Psoas muscle (tissue), 8 donors: Measurements from ENCODE around the gene ALG10. TPM values are rescaled to one million over a fixed set of nuclear protein-coding genes. Genes with fewer than 3 reads are reported as not detected.
"Not testable (repeated sequence)": the region's sequence is repeated elsewhere in the genome, so short reads cannot be mapped to it uniquely, and the experiment has no call there.

Source experiments
- ATAC-seq, 4 donors: fragments of 200-7000 bp; cut with Tn5 transposase; one replicate each; pipeline ENCODE4 v1.9.1; 2020; ENCODE audit warnings: moderate library complexity in 3 of 4, mild to moderate bottlenecking in 2 of 4
- DNase-seq, 2 donors: peaks; one replicate each; pipeline ENCODE4 v3.0.0-alpha.2; 2020
- H3K27ac ChIP-seq: fragments of 200-600 bp; one replicate; pipeline ENCODE4 v1.8.0; 2022
- H3K27me3 ChIP-seq, 3 donors: fragments of 200-600 bp in 1 of 3; one replicate each; pipeline versions ENCODE4 v1.6.1 to v1.8.0; 2013 to 2022; ENCODE audit warnings: low read length in 2 of 3, mild to moderate bottlenecking in 2 of 3, moderate library complexity in 1 of 3; ENCODE audit not compliant: insufficient read depth in 3 of 3
- H3K36me3 ChIP-seq, 2 donors: fragments of 200-600 bp in 1 of 2; one replicate each; pipeline versions ENCODE4 v1.6.1 to v1.8.0; 2013 to 2022; ENCODE audit warnings: low read depth in 1 of 2, mild to moderate bottlenecking in 1 of 2, moderate library complexity in 1 of 2; ENCODE audit not compliant: insufficient read depth in 1 of 2
- H3K4me1 ChIP-seq: fragments of 200-600 bp; one replicate; pipeline ENCODE4 v1.8.0; 2022
- H3K4me3 ChIP-seq: fragments of 200-600 bp; one replicate; pipeline ENCODE4 v1.8.0; 2022; ENCODE audit warnings: mild to moderate bottlenecking
- H3K9me3 ChIP-seq: fragments of 200-600 bp; one replicate; pipeline ENCODE4 v1.8.0; 2022
- WGBS, 3 donors: extraction: QIAGEN DNeasy Blood & Tissue Kit; methylation state at CpG; one replicate each; pipeline versions ENCODE4 v1.1.6 to v1.1.7; 2013; 5-methylcytosine and 5-hydroxymethylcytosine counted together
- intact Hi-C, 2 donors: fragments of 100-400 bp; cut with DNase I; formaldehyde crosslinking; loops; one replicate each; pipeline versions ENCODE4 v1.11.0 to v1.14.2; 2022
- long read RNA-seq, 2 donors: library from polyadenylated mRNA; unstranded; transcript quantifications; one replicate each; pipeline ENCODE4 v2.0.0, GENCODE V29; 2021
- polyA plus RNA-seq, 3 donors: library from polyadenylated mRNA; stranded (reverse); fragments of 200-250 nt; gene quantifications; one replicate each; pipeline ENCODE4 v1.2.3, GENCODE V29; 2013
- total RNA-seq, 4 donors: library from RNA; stranded (reverse); fragmentation: NEBNext Ultra II Directional in 2 of 4; extraction: Animal tissue kit (Norgen Biotek cat#: 25700) in 2 of 4; gene quantifications; one replicate each; pipeline versions ENCODE4 v1.2.1 to v1.2.4, GENCODE V29; 2021 to 2023
- TF ChIP-seq, protein P1 (sequence below): fragments of 200-600 bp; IDR thresholded peaks from one replicate; pipeline ENCODE4 v1.8.0; 2022; ENCODE audit warnings: antibody characterized with exemption
- donor health status: healthy with polysubstance abuse.
- donor health status: DM: no; HTN: no; CAD: no; lungs with moderate emphysema.
- donor health status: Bipolar disorder and iron deficiency.
- donor health status: healthy.
- donor health status: DM: yes; HTN: yes; CAD: no.
- donor health status: DM: no; HTN: no; CAD: no.
- donor health status: DM: no; HTN: no; CAD: no.
- donor health status: DM: yes; HTN: yes; CAD: no.

Gene ALG10, protein sequence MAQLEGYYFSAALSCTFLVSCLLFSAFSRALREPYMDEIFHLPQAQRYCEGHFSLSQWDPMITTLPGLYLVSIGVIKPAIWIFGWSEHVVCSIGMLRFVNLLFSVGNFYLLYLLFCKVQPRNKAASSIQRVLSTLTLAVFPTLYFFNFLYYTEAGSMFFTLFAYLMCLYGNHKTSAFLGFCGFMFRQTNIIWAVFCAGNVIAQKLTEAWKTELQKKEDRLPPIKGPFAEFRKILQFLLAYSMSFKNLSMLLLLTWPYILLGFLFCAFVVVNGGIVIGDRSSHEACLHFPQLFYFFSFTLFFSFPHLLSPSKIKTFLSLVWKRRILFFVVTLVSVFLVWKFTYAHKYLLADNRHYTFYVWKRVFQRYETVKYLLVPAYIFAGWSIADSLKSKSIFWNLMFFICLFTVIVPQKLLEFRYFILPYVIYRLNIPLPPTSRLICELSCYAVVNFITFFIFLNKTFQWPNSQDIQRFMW
- 1 to 10 TPM; 2.4 to 5.1 (median 2.7) TPM for total RNA-seq
- 1 to 10 TPM; 1.4 to 5.6 (median 2.0) TPM for polyA plus RNA-seq
- long read RNA-seq, donor 1, partial matches to known transcripts, result 0 of 2 reads
- long read RNA-seq, donor 1, other reads (novel, unspliced or antisense), result 0 of 2 reads
- long read RNA-seq, donor 2, partial matches to known transcripts, result 0 of 3 reads
- long read RNA-seq, donor 2, other reads (novel, unspliced or antisense), result 1 of 3 reads

DNA sequence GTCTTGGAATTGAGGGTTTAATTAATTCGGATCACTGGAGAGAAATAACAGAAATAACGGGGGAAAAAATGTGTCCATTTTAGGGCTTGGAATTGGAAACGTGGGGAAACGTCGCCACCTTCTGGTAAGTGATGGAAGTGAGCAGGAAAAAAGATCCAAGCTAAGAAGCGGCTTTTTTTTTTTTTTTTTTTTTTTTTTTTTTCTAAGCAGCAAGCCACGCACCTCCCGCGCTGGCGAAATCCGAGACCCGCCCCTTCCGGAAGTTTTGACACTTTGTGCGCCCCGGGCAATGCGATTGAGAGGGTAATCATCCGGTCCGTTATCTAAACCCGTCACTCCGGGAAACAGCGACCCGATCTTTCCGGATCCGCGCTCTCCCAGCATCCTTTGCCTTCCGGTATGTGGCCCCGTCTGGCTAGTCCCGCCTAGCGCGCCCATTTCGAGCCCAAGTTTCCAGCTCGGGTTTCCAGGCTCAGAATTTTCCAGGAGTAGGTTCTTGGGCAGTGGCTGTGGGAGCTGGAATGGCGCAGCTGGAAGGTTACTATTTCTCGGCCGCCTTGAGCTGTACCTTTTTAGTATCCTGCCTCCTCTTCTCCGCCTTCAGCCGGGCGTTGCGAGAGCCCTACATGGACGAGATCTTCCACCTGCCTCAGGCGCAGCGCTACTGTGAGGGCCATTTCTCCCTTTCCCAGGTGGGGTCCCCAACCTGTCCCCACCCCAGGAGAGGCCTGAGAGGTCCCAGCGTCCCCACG, at the start of gene ALG10:
Gene ALG10, plus strand, starts transcription at position 418 of the 752 bp plus-strand sequence. Its CDS starts 104 bp downstream, at position 522.
- DNase-seq (peak; percentile 97 to 98), ATAC-seq (peak; percentile 99 to 100 (median 100))
- H3K4me3 ChIP-seq, result peak within 1 kb of the TSS; percentile 74
- intact Hi-C loops, result loop anchor here in 1 of 2 donors (5.0 kb wide), 1 partner anchor 1265 kb away; the partner anchor contains the start of gene YARS2
- H3K36me3 ChIP-seq, result peaks cover 0 to 28% of the 10 kb centered on the region in 2 donors
- H3K27me3 ChIP-seq, result no peaks in the 10 kb centered on the region
- peaks cover 9% of the 10 kb centered on the region for H3K4me1 ChIP-seq
- TF ChIP-seq, protein P1, sequence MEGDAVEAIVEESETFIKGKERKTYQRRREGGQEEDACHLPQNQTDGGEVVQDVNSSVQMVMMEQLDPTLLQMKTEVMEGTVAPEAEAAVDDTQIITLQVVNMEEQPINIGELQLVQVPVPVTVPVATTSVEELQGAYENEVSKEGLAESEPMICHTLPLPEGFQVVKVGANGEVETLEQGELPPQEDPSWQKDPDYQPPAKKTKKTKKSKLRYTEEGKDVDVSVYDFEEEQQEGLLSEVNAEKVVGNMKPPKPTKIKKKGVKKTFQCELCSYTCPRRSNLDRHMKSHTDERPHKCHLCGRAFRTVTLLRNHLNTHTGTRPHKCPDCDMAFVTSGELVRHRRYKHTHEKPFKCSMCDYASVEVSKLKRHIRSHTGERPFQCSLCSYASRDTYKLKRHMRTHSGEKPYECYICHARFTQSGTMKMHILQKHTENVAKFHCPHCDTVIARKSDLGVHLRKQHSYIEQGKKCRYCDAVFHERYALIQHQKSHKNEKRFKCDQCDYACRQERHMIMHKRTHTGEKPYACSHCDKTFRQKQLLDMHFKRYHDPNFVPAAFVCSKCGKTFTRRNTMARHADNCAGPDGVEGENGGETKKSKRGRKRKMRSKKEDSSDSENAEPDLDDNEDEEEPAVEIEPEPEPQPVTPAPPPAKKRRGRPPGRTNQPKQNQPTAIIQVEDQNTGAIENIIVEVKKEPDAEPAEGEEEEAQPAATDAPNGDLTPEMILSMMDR, result peak; percentile 65
- 0 to 1% (median 0%) methylated on average over 43 to 44 of the region's 44 CpGs for WGBS, 3 donors
- H3K9me3 ChIP-seq, result no peaks in the 10 kb centered on the region
- peak within 1 kb of the TSS; percentile 78 for H3K27ac ChIP-seq

DNA sequence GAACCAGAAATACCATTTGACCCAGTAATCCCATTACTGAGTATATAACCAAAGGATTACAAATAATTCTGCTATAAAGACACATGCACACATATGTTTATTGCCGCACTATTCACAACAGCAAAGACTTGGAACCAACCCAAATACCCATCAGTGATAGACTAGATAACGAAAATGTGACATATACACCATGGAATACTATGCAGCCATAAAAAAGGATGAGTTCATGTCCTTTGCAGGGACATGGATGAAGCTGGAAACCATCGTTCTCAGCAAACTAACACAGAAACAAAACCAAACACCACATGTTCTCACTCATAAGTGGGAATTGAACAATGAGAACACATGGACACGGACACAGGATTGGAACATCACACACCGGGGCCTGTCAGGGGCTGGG, 49.4 kb upstream of the ALG10 start:
- 77 to 79% (median 78%) methylated on average over 5 of the region's 5 CpGs for WGBS, 3 donors
- ATAC-seq, H3K9me3 ChIP-seq, H3K27ac ChIP-seq, H3K4me3 ChIP-seq, H3K4me1 ChIP-seq, H3K27me3 ChIP-seq, DNase-seq, H3K36me3 ChIP-seq, intact Hi-C loops: not testable (repeated sequence)

DNA sequence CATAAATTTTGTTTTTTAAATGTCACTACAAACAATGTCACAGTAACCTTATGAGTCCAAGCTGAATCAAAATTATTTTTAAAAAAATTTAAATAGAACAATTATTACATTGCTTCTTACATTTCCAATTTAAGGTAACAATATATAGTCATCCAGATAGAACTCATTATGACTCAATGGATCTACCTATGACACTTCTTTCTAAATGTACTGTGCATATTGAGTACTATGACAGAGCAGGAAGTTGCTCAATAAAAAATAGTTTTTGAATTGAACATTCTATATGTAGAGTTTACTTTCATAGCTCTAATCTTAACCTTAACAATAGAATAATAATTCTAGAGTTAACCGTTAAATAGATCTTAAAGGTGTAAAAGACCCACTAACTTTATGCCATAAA, 44.4 kb upstream of the ALG10 start:
- 91 to 97% (median 92%) methylated on average over 1 of the region's 1 CpG for WGBS, 3 donors
- H3K27ac ChIP-seq, result no peak overlapping the region
- no peaks in the 10 kb centered on the region for H3K27me3 ChIP-seq
- no peak for DNase-seq
- no peak overlapping the region for H3K4me3 ChIP-seq
- H3K9me3 ChIP-seq, result no peaks in the 10 kb centered on the region
- no peaks in the 10 kb centered on the region for H3K36me3 ChIP-seq
- no peaks in the 10 kb centered on the region for H3K4me1 ChIP-seq
- intact Hi-C loops, result no loop called here
- TF ChIP-seq, protein P1, result no peak
- ATAC-seq, result no peak

DNA sequence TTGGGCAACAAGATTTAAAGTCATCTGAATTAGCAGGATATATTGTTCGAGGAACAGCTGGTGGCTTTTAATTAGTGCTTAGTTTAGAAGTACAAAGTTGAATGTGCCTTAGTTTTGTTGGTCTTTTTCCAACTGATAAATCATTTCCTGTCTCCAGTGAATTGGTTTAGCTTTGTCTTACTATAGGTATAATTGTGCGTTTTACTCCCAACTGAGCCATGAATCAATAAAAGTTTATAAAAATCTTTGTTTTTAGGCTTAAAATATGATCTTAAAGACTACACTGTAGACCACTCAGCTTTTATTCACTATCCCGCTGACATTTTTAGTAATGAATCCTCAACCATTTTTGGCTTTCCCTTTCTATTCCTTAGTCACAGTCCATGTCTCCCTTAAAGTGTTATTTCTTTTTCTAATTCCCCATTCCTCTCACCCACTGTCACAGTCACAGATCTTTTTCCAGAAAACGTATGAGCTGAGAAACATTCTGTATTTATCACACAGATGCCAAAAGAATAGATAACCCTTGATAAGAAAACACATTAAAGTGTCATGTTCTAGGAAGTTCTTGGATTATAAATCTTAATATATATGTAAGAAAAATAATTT, 34.0 kb upstream of the ALG10 start:
- no peak overlapping the region for H3K27ac ChIP-seq
- no peak for ATAC-seq

More for the DNA sequence above, 34.0 kb upstream of the ALG10 start:
- 51 to 56% (median 54%) methylated on average over 4 of the region's 4 CpGs for WGBS, 3 donors
- Histone ChIP-seq H3K36me3 (no peaks in the 10 kb centered on the region), H3K4me1 (no peaks in the 10 kb centered on the region), H3K4me3 (no peak overlapping the region), H3K9me3 (no peaks in the 10 kb centered on the region), H3K27me3 (no peaks in the 10 kb centered on the region)
- TF ChIP-seq, protein P1, result no peak
- intact Hi-C loops, result no loop called here
- DNase-seq, result no peak
